GM12891 (cell line): ENCODE data around the gene SLC38A10.
A peak's percentile ranks its signal among the peaks of the same experiment; 100 is the strongest.

Experiments used
- DNase-seq: peaks from one replicate; pipeline ENCODE4 v3.0.0; 2011; ENCODE audit warnings: low spot score; ENCODE audit not compliant: insufficient read length
- FAIRE-seq: peaks from 2 replicates; lab custom pipeline; 2011; peaks lifted over from hg19 to GRCh38; lab: Jason Lieb, UNC
- PAX5 ChIP-seq: IDR thresholded peaks from 2 replicates; pipeline ENCODE4 v1.6.1; 2011; ENCODE audit warnings: low read length, moderate library complexity, mild to moderate bottlenecking; ENCODE audit not compliant: insufficient read depth, severe bottlenecking
- POLR2A ChIP-seq: IDR thresholded peaks from 2 replicates; pipeline ENCODE4 v1.6.1; 2011; ENCODE audit warnings: low read depth, low read length, control low read depth
- POLR2AphosphoS5 ChIP-seq: IDR thresholded peaks from 2 replicates; pipeline ENCODE4 v1.6.1; 2011; ENCODE audit warnings: low read depth, low read length, control low read depth
- POU2F2 ChIP-seq: IDR thresholded peaks from 2 replicates; pipeline ENCODE4 v1.6.1; 2011; ENCODE audit warnings: low read depth, mild to moderate bottlenecking, control low read depth, low read length, moderate library complexity
- SPI1 ChIP-seq: IDR thresholded peaks from 2 replicates; pipeline ENCODE4 v1.6.1; 2011; ENCODE audit warnings: low read depth, low read length, control low read depth
- TAF1 ChIP-seq: IDR thresholded peaks from 2 replicates; pipeline ENCODE4 v1.6.1; 2011; ENCODE audit warnings: low read depth, low read length, control low read depth

Gene SLC38A10

GRCh38 chr17:81222620-81222905 lies 72.5 kb downstream of the SLC38A10 start:
- no peak for TF ChIP-seq POU2F2
- no peak for TF ChIP-seq SPI1
- no peak for TF ChIP-seq TAF1
- no peak for TF ChIP-seq POLR2AphosphoS5
- TF ChIP-seq POLR2A: no peak
- no peak for TF ChIP-seq PAX5
- FAIRE-seq: no peak
- DNase-seq: no peak

- DNase-seq: no peak
- TF ChIP-seq POU2F2: no peak
- no peak for TF ChIP-seq TAF1
- no peak for TF ChIP-seq SPI1
- TF ChIP-seq PAX5: no peak
- no peak for TF ChIP-seq POLR2AphosphoS5
- TF ChIP-seq POLR2A: no peak
- no peak for FAIRE-seq
Measured at GRCh38 chr17:81221842-81222619, 73.1 kb downstream of the SLC38A10 start.

GRCh38 chr17:81221371-81221841 lies 73.7 kb downstream of the SLC38A10 start:
- FAIRE-seq (no peak), DNase-seq (no peak)
- no peak for TF ChIP-seq PAX5

GRCh38 chr17:81219476-81220180 lies 75.5 kb downstream of the SLC38A10 start:
- FAIRE-seq: no peak
- TF ChIP-seq POU2F2 (no peak), TAF1 (no peak), POLR2AphosphoS5 (no peak), PAX5 (no peak), SPI1 (no peak), POLR2A (no peak)
- DNase-seq: no peak

- no peak for TF ChIP-seq SPI1
- no peak for TF ChIP-seq POU2F2
- no peak for TF ChIP-seq TAF1
- no peak for TF ChIP-seq POLR2AphosphoS5
- no peak for TF ChIP-seq PAX5
- no peak for TF ChIP-seq POLR2A
- no peak for FAIRE-seq
- no peak for DNase-seq
Measured at GRCh38 chr17:81218991-81219390, 76.1 kb downstream of the SLC38A10 start.

- no peak for TF ChIP-seq TAF1
- TF ChIP-seq POLR2A: no peak
- TF ChIP-seq SPI1: no peak
- no peak for TF ChIP-seq POLR2AphosphoS5
- TF ChIP-seq POU2F2: no peak
- DNase-seq (no peak), FAIRE-seq (no peak)
Measured at GRCh38 chr17:81218459-81218858, 76.6 kb downstream of the SLC38A10 start.

GRCh38 chr17:81217491-81217890 lies 77.6 kb downstream of the SLC38A10 start:
- no peak for TF ChIP-seq POLR2AphosphoS5
- no peak for TF ChIP-seq POLR2A
- TF ChIP-seq SPI1: no peak
- no peak for TF ChIP-seq TAF1
- no peak for TF ChIP-seq POU2F2
- no peak for TF ChIP-seq PAX5
- FAIRE-seq: no peak
- no peak for DNase-seq

- DNase-seq (no peak), FAIRE-seq (no peak)
- no peak for TF ChIP-seq SPI1
- no peak for TF ChIP-seq POU2F2
- TF ChIP-seq POLR2A: no peak
- no peak for TF ChIP-seq PAX5
- TF ChIP-seq POLR2AphosphoS5: no peak
- TF ChIP-seq TAF1: no peak
Measured at GRCh38 chr17:81213978-81214377, 81.1 kb downstream of the SLC38A10 start.

GRCh38 chr17:81212365-81212764 lies 82.7 kb downstream of the SLC38A10 start:
- FAIRE-seq: peak; percentile 81
- DNase-seq: no peak
- TF ChIP-seq POLR2A (no peak), SPI1 (no peak), POLR2AphosphoS5 (no peak), PAX5 (no peak), POU2F2 (no peak)
